ENCODE results near the gene GRIN2C.

DNA sequence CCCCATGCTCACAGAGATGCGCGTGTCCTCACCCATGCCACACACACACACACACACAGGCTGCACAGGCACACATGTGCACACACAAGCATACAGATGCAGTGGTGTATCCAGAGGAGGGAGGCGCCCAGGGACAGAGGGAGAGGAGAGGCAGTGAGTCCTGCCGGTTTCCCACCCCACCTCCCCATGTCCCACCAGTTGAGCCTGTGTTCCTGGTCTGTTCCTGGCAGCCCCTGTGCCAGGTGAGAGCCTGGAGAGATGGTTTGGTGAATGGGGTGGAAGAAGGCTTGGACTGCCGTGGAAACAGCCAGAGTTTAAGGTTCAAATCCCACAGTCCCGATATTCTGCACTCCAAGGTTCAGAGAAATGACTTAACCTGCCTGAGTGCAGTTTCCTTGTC, 44.0 kb upstream of the GRIN2C start:
- TF ChIP-seq, protein P1, sequence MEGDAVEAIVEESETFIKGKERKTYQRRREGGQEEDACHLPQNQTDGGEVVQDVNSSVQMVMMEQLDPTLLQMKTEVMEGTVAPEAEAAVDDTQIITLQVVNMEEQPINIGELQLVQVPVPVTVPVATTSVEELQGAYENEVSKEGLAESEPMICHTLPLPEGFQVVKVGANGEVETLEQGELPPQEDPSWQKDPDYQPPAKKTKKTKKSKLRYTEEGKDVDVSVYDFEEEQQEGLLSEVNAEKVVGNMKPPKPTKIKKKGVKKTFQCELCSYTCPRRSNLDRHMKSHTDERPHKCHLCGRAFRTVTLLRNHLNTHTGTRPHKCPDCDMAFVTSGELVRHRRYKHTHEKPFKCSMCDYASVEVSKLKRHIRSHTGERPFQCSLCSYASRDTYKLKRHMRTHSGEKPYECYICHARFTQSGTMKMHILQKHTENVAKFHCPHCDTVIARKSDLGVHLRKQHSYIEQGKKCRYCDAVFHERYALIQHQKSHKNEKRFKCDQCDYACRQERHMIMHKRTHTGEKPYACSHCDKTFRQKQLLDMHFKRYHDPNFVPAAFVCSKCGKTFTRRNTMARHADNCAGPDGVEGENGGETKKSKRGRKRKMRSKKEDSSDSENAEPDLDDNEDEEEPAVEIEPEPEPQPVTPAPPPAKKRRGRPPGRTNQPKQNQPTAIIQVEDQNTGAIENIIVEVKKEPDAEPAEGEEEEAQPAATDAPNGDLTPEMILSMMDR (IDR thresholded peaks at IDR 0.05), result no peak
- no peak for TF ChIP-seq POLR2A (IDR thresholded peaks at IDR 0.05)
- no peak for TF ChIP-seq EP300 (IDR thresholded peaks at IDR 0.05)
- no peak for TF ChIP-seq POLR2AphosphoS5 (IDR thresholded peaks at IDR 0.05)
